ENCODE data around the gene LRRC47. TPM values are rescaled to one million over a fixed set of nuclear protein-coding genes. Genes with fewer than 3 reads are reported as not detected.

LRRC47 gene
- total and polyA plus RNA-seq, 2 of the 8 experiments (the other 6 are each of a cell fraction or from before 2014, with no cell fraction given), result 38.3 to 82.4 TPM

- no peak overlapping the region for H2AFZ ChIP-seq (ENCODE audit: low read length)
- no peaks in the 10 kb centered on the region for H3K79me1 ChIP-seq (ENCODE audit: low read depth, low read length)
- H4K20me1 ChIP-seq (replicated peaks in 1 of 2; ENCODE audit: control insufficient read depth in 1 of 2, insufficient read depth in 2 of 2, low read length in 2 of 2), result peaks cover 0 to 1% of the 10 kb centered on the region in 2 experiments
- H2BK15ac ChIP-seq (ENCODE audit: low read length), result no peak overlapping the region
- no peak overlapping the region for H3K4ac ChIP-seq (replicated peaks; ENCODE audit: insufficient read length, low read depth, low read length)
- H4K91ac ChIP-seq (replicated peaks; ENCODE audit: insufficient read length, low read length), result no peak overlapping the region
- peaks cover 0 to 3% (median 0%) of the 10 kb centered on the region in 4 experiments; a peak in 1 of 8 replicates for H3K36me3 ChIP-seq (ENCODE audit: control insufficient read depth in 2 of 4, insufficient read depth in 4 of 4, low read length in 3 of 4)
- CTCF ChIA-PET (ENCODE audit: partially characterized antibody), result interaction anchor here (0.6 to 2.7 kb wide), 4 partner anchors 11 to 42 kb away, joined by 3 to 8 read pairs (median 5); no protein-coding TSS in a partner anchor
- H2BK5ac ChIP-seq (ENCODE audit: low read depth, low read length), result no peak overlapping the region; the same call in 1 of the 2 replicates
- no peak overlapping the region for H3K14ac ChIP-seq (ENCODE audit: insufficient read length)
- no peaks in the 10 kb centered on the region for H3K27me3 ChIP-seq (replicated peaks in 1 of 4; ENCODE audit: control insufficient read depth in 3 of 4, extremely low read depth in 1 of 4, insufficient read depth in 3 of 4, low read length in 3 of 4)
- H3K4me3 ChIP-seq (ENCODE audit: extremely low read depth in 1 of 4, insufficient read depth in 2 of 4, low read depth in 3 of 4, low read length in 4 of 4), result no peak overlapping the region
- no peak overlapping the region for H2BK120ac ChIP-seq (replicated peaks; ENCODE audit: low read depth, low read length)
- no peak overlapping the region for H3K23ac ChIP-seq (ENCODE audit: insufficient read length)
- no peak overlapping the region for H3K56ac ChIP-seq (replicated peaks; ENCODE audit: insufficient read length, low read depth, low read length)
- H2BK12ac ChIP-seq (ENCODE audit: low read depth, low read length), result no peak overlapping the region; the same call in 1 of the 2 replicates
- H3K9ac ChIP-seq (replicated peaks in 1 of 4; ENCODE audit: extremely low read depth in 1 of 4, low read depth in 3 of 4, low read length in 3 of 4), result no peak overlapping the region
- no peak overlapping the region for H3K18ac ChIP-seq (ENCODE audit: extremely low read depth, low read length)
- POLR2A ChIA-PET (ENCODE audit: partially characterized antibody), result interaction anchor here (0.9 kb wide), 1 partner anchor 22 kb away, joined by 3 read pairs; no protein-coding TSS in a partner anchor
- H2BK20ac ChIP-seq (ENCODE audit: low read length), result no peak overlapping the region
- no peaks in the 10 kb centered on the region for H3K23me2 ChIP-seq (ENCODE audit: low read depth, low read length)
- no peak for DNase-seq (ENCODE audit: low read depth in 1 of 2, low spot score in 2 of 2)
- WGBS, 2 experiments (ENCODE audit: extremely low coverage in 1 of 2, insufficient coverage in 1 of 2, insufficient read length in 1 of 2, insufficient replicate concordance in 2 of 2, low coverage in 1 of 2, low lambda C conversion rate in 2 of 2, missing lambda C conversion rate in 1 of 2), result 94% methylated on average over 17 of the region's 17 CpGs; no CpG with 5 or more reads in 1 of the 2 experiments
- H3K27ac ChIP-seq (ENCODE audit: low read depth, low read length), result no peak overlapping the region
- no peaks in the 10 kb centered on the region; a peak in 1 of 7 replicates for H3K4me1 ChIP-seq (replicated peaks in 1 of 4; ENCODE audit: control insufficient read depth in 3 of 4, insufficient read depth in 4 of 4, low read length in 3 of 4)
- H4K8ac ChIP-seq (ENCODE audit: extremely low read depth, insufficient read depth, low read length), result no peak overlapping the region
- no peak overlapping the region for H2AK5ac ChIP-seq (ENCODE audit: low read depth, low read length)
- no peak for FAIRE-seq
- no peaks in the 10 kb centered on the region for H3K9me3 ChIP-seq (ENCODE audit: insufficient read depth in 2 of 2, low read depth in 1 of 2, low read length in 1 of 2)
- no peaks in the 10 kb centered on the region for H3K79me2 ChIP-seq (ENCODE audit: control insufficient read depth in 1 of 2, insufficient read depth in 2 of 2, low read length in 2 of 2)
- no peak overlapping the region for H3K4me2 ChIP-seq (ENCODE audit: insufficient read depth in 1 of 2, low read depth in 2 of 2, low read length in 2 of 2)
- no peak overlapping the region for H4K5ac ChIP-seq (ENCODE audit: insufficient read length, low read depth, low read length)
- TF ChIP-seq NANOG (IDR thresholded peaks at IDR 0.05; ENCODE audit: insufficient read depth, low read depth, low read length, poor library complexity, severe bottlenecking) (no peak), ATF3 (IDR thresholded peaks at IDR 0.05; ENCODE audit: insufficient read depth, low read depth, low read length) (no peak), BRCA1 (IDR thresholded peaks at IDR 0.05; ENCODE audit: low read depth, low read length) (no peak), SUZ12 (IDR thresholded peaks at IDR 0.05; ENCODE audit: low read length) (no peak), USF2 (IDR thresholded peaks at IDR 0.05; ENCODE audit: low read length) (no peak), SIRT6 (IDR thresholded peaks at IDR 0.05; ENCODE audit: low read length) (no peak), CBX8 (IDR thresholded peaks at IDR 0.05; ENCODE audit: borderline replicate concordance, low read depth, low read length) (no peak), TEAD4 (IDR thresholded peaks at IDR 0.05; ENCODE audit: low read depth, low read length) (no peak), KDM5A (IDR thresholded peaks at IDR 0.05; ENCODE audit: low read length) (no peak), SP4 (IDR thresholded peaks at IDR 0.05; ENCODE audit: low read length) (no peak), SAP30 (IDR thresholded peaks at IDR 0.05; ENCODE audit: insufficient read depth, insufficient replicate concordance, low read length) (no peak), BCL11A (IDR thresholded peaks at IDR 0.05; ENCODE audit: low read depth in 2 of 2, low read length in 2 of 2) (no peak)
These were observed 20.9 kb upstream of the LRRC47 start for GRCh38 chr1:3817138-3817740.

All from H1 (cell line).